B cell (primary cell): Measurements from ENCODE around the gene VSTM2B. TPM values are rescaled to one million over a fixed set of nuclear protein-coding genes. Genes with fewer than 3 reads are reported as not detected.

Source experiments
- ATAC-seq: fragments of 200-7000 bp; cut with Tn5 transposase; one replicate; pipeline ENCODE4 v1.10.0; 2021; ENCODE audit warnings: low read depth, mild to moderate bottlenecking, moderate number of reproducible peaks, moderate library complexity
- CTCF ChIA-PET: fragments of 350-600 bp; sonication (Branson Sonifier 250); formaldehyde crosslinking; loops from one replicate; lab custom pipeline; 2021; ENCODE audit warnings: antibody characterized with exemption, inconsistent platforms; lab: Charles Lee
- POLR2A ChIA-PET: fragments of 350-600 bp; sonication (Branson Sonifier 250); formaldehyde crosslinking; loops from one replicate; lab custom pipeline; 2021; ENCODE audit warnings: antibody characterized with exemption; lab: Charles Lee
- DNase-seq: peaks from one replicate; pipeline ENCODE4 v3.0.0; 2013
- H2AFZ ChIP-seq: 2 replicates; pipeline ENCODE4 v1.6.1; 2012; ENCODE audit warnings: mild to moderate bottlenecking, low read depth, low read length; ENCODE audit not compliant: insufficient read depth, poor library complexity, severe bottlenecking
- H3K27ac ChIP-seq, 2 donors: 1 replicate in 1 of 2; 2 replicates in 1 of 2; pipeline ENCODE4 v1.5.1; 2012 to 2013; ENCODE audit warnings: low read length in 2 of 2, mild to moderate bottlenecking in 2 of 2, moderate library complexity in 1 of 2
- H3K27me3 ChIP-seq, 4 experiments: fragments of 200-600 bp in 1 of 4; sonication (generic) in 1 of 4; replicated peaks in 1 of 4; 1 replicate in 2 of 4; 2 replicates in 2 of 4; pipeline versions ENCODE4 v1.6.1 to v1.7.0; 2013 to 2016; ENCODE audit warnings: low read length in 3 of 4, mild to moderate bottlenecking in 2 of 4, mixed read lengths in 1 of 4, moderate library complexity in 1 of 4; ENCODE audit not compliant: insufficient read depth in 4 of 4, control insufficient read depth in 3 of 4; ENCODE audit errors: control extremely low read depth in 1 of 4
- H3K36me3 ChIP-seq, 2 experiments: replicated peaks in 1 of 2; 1 replicate in 1 of 2; 2 replicates in 1 of 2; pipeline versions ENCODE4 v1.6.1 to v1.7.1; 2013; ENCODE audit warnings: low read length in 1 of 2; ENCODE audit not compliant: insufficient read depth in 2 of 2, control insufficient read depth in 1 of 2; ENCODE audit errors: control extremely low read depth in 1 of 2, extremely low read depth in 1 of 2
- H3K4me1 ChIP-seq, 2 donors: fragments of 200-600 bp in 1 of 2; sonication (generic) in 1 of 2; 1 replicate in 1 of 2; 2 replicates in 1 of 2; pipeline versions ENCODE4 v1.5.1 to v1.6.1; 2013 to 2017; ENCODE audit warnings: low read length in 2 of 2; ENCODE audit not compliant: control insufficient read depth in 2 of 2, insufficient read depth in 2 of 2
- H3K4me2 ChIP-seq: replicated peaks from 2 replicates; pipeline ENCODE3; 2012; ENCODE audit warnings: mild to moderate bottlenecking, low read depth, low read length; ENCODE audit not compliant: poor library complexity, severe bottlenecking
- H3K4me3 ChIP-seq, 5 experiments: fragments of 200-600 bp in 1 of 5; sonication (generic) in 1 of 5; 1 replicate in 3 of 5; 2 replicates in 2 of 5; pipeline versions ENCODE4 v1.5.1 to v1.7.0; 2011 to 2016; ENCODE audit warnings: low read length in 4 of 5, mild to moderate bottlenecking in 4 of 5, low read depth in 2 of 5, control low read depth in 1 of 5, moderate library complexity in 1 of 5; ENCODE audit not compliant: insufficient read depth in 1 of 5; ENCODE audit errors: control extremely low read depth in 1 of 5, extremely low read depth in 1 of 5
- H3K79me2 ChIP-seq: fragments of 200-600 bp; sonication (generic); one replicate; pipeline ENCODE4 v1.6.0; 2016; ENCODE audit warnings: low read length; ENCODE audit not compliant: control insufficient read depth, insufficient read depth
- H3K9ac ChIP-seq: fragments of 200-600 bp; sonication (generic); 2 replicates; pipeline ENCODE4 v1.6.1; 2017; ENCODE audit warnings: mild to moderate bottlenecking, low read length, moderate library complexity
- H3K9me3 ChIP-seq, 3 donors: one replicate each; pipeline versions ENCODE4 v1.6.1 to v1.7.1; 2013; ENCODE audit warnings: low read length in 2 of 3; ENCODE audit not compliant: control insufficient read depth in 2 of 3, insufficient read depth in 1 of 3; ENCODE audit errors: control extremely low read depth in 1 of 3
- H4K20me1 ChIP-seq: 2 replicates; pipeline ENCODE4 v1.6.0; 2012; ENCODE audit warnings: mild to moderate bottlenecking, low read length; ENCODE audit not compliant: insufficient read depth, control insufficient read depth, poor library complexity, severe bottlenecking
- H3K27ac Mint-ChIP-seq: one replicate; pipeline ENCODE4 v1.8.0; 2021; ENCODE audit warnings: mixed read lengths
- H3K27me3 Mint-ChIP-seq: one replicate; pipeline ENCODE4 v1.8.0; 2021; ENCODE audit warnings: mixed read lengths
- H3K4me1 Mint-ChIP-seq: one replicate; pipeline ENCODE4 v1.8.0; 2021; ENCODE audit warnings: mixed read lengths
- H3K4me3 Mint-ChIP-seq: one replicate; pipeline ENCODE4 v1.8.0; 2021; ENCODE audit warnings: mixed read lengths
- H3K9me3 Mint-ChIP-seq: one replicate; pipeline ENCODE4 v1.8.0; 2022; ENCODE audit warnings: mixed read lengths; ENCODE audit not compliant: insufficient read depth
- CTCF ChIP-seq: fragments of 200-600 bp; IDR thresholded peaks from one replicate; pipeline ENCODE4 v1.8.0; 2022; ENCODE audit warnings: antibody characterized with exemption, mild to moderate bottlenecking
- EZH2 ChIP-seq: IDR thresholded peaks from 2 replicates; pipeline ENCODE4 v1.6.1; 2012; ENCODE audit warnings: borderline replicate concordance, low read depth, mild to moderate bottlenecking, moderate library complexity, low read length; ENCODE audit not compliant: insufficient read depth, poor library complexity, severe bottlenecking
- WGBS: methylation state at CpG from one replicate; pipeline ENCODE4 v1.1.5; 2013; ENCODE audit warnings: missing lambda C conversion rate; ENCODE audit not compliant: insufficient coverage; 5-methylcytosine and 5-hydroxymethylcytosine counted together
- intact Hi-C: fragments of 100-400 bp; cut with micrococcal nuclease; formaldehyde crosslinking; loops from one replicate; pipeline ENCODE4 v1.10.0; 2022
- polyA plus RNA-seq: library from polyadenylated mRNA; depleted of rRNA; stranded (reverse); fragments of >200 nt; gene quantifications from 2 replicates; pipeline ENCODE4 v1.2.3, GENCODE V29; 2012
- total RNA-seq, 2 donors: library from RNA; stranded (reverse); fragments of 120-200 nt in 1 of 2; gene quantifications; 1 replicate in 1 of 2; 2 replicates in 1 of 2; pipeline versions ENCODE4 v1.2.3 to v1.2.4, GENCODE V29; 2013 to 2022

Gene VSTM2B
- total and polyA plus RNA-seq, 2 donors (not counting 1 experiment from before 2014, with no cell fraction given): not detected

GRCh38 chr19:29497241-29497640, 28.6 kb upstream of the VSTM2B start:
- ATAC-seq (no peak), DNase-seq (no peak)
- H2AFZ ChIP-seq: no peak overlapping the region
- H4K20me1 ChIP-seq: no peaks in the 10 kb centered on the region
- ChIA-PET POLR2A (no interaction called here), CTCF (no interaction called here)
- H3K79me2 ChIP-seq: no peaks in the 10 kb centered on the region
- Mint-ChIP-seq H3K4me1 (no peaks in the 10 kb centered on the region), H3K4me3 (no peak overlapping the region), H3K9me3 (peaks cover 2% of the 10 kb centered on the region), H3K27ac (no peak overlapping the region), H3K27me3 (peaks cover 6% of the 10 kb centered on the region)
- no peak overlapping the region for H3K9ac ChIP-seq
- no peaks in the 10 kb centered on the region for H3K27me3 ChIP-seq
- WGBS: 83% methylated on average over 2 of the region's 3 CpGs
- no peaks in the 10 kb centered on the region for H3K4me1 ChIP-seq
- no peak overlapping the region for H3K4me2 ChIP-seq
- intact Hi-C loops: no loop called here
- no peak for TF ChIP-seq EZH2
- TF ChIP-seq CTCF: no peak
- no peak overlapping the region for H3K27ac ChIP-seq
- H3K4me3 ChIP-seq: no peak overlapping the region
- no peaks in the 10 kb centered on the region for H3K36me3 ChIP-seq
- peaks cover 0 to 29% (median 0%) of the 10 kb centered on the region in 3 donors for H3K9me3 ChIP-seq

DNA sequence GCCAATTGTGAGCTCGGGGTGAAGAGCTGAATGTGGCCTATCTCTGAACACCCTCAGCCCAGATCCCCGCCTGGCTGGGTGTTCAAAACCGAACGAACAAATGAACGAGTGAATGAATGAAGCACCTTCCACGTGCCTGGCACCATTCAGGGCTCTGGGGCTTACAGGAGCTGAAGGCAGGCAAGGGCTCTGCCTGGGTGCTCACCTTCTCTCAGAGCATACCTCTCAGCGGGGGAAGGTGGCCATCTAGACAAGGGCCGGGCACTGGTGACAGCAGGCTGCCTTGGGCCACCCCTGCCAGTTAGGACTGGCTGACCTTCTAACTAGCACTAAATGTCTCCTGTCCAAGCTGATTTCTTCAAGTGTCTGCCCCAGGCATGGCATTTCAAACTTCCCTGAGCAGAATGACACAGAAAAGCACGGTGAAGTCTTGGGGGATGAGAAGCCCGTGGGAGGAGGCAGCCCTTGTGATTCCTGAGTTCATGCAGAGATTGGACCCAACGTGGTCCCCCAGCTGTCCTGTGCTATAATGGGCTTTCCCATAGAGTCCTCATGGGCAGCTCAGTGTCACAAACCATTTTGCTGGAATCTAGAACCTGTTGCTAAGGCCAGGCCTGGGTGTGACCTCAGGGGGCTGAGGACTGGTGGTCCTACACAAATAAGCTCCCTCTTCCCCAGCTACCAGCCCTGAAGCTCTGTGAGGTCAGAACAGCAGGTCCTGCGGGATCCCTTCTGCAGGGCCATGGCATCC, 27.9 kb upstream of the VSTM2B start:
- no peaks in the 10 kb centered on the region for H3K4me1 Mint-ChIP-seq
- Histone ChIP-seq H3K4me1 (no peaks in the 10 kb centered on the region), H2AFZ (no peak overlapping the region), H3K79me2 (no peaks in the 10 kb centered on the region), H3K27ac (no peak overlapping the region), H4K20me1 (no peaks in the 10 kb centered on the region), H3K4me3 (no peak overlapping the region), H3K9ac (no peak overlapping the region), H3K36me3 (no peaks in the 10 kb centered on the region), H3K27me3 (no peaks in the 10 kb centered on the region), H3K4me2 (no peak overlapping the region), H3K9me3 (peaks cover 0 to 29% (median 0%) of the 10 kb centered on the region in 3 donors)
- H3K27ac Mint-ChIP-seq: no peak overlapping the region
- ATAC-seq (no peak), DNase-seq (no peak)
- H3K27me3 Mint-ChIP-seq: no peaks in the 10 kb centered on the region
- ChIA-PET POLR2A (no interaction called here), CTCF (no interaction called here)
- WGBS: 78% methylated on average over 11 of the region's 12 CpGs
- peaks cover 2% of the 10 kb centered on the region for H3K9me3 Mint-ChIP-seq
- TF ChIP-seq EZH2 (no peak), CTCF (no peak)
- intact Hi-C loops: no loop called here
- H3K4me3 Mint-ChIP-seq: no peak overlapping the region
